ENCODE data around the gene STX7.
A peak's percentile ranks its signal among the peaks of the same experiment; 100 is the strongest.

STX7 gene

DNA sequence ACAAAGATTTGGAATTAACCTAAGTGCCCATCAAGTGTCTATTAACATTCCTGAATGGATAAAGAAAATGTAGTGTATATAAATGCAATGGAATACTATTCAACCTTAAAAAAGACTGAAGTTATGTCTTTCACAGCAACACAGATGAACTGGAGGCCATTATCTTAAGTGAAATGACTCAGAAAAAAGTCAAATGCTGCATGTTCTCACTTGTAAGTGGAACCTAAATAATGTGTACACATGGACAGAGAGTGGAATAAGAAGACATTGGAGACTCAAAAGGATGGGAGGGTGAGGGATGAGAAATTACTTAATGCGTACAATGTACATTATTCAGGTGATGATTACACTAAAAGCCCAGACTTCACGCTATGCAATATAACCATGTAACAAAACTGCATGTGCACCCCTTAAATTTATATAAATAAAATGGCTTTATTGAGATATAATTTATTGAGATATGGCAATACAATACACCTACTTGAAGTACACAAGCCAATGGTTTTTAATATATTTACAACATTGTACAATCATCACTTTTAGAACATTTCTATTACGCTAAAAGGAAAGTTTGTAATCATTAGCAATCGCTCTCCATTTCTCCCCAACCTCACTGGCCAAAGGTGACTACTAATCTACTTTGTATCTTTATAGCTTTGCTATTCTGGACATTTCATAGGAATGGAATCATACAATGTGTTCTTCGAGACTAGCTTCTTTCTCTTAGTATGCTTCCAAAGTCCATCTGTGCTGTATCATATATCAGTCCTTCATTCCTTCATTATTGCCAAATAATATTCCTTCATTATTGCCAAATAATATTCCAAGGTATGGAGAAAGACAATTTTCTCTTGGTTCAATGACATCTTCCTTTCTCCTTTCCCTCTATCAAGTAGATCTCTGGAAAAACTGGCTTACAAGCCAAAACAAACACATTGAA lies 5.8 kb downstream of the STX7 start:
- DNase-seq (ENCODE audit: low spot score) = no peak

GRCh38 chr6:132506461-132506860 lies 6.5 kb downstream of the STX7 start:
- no peak for DNase-seq (ENCODE audit: low spot score)

GRCh38 chr6:132505158-132505557 lies 7.8 kb downstream of the STX7 start:
- DNase-seq (ENCODE audit: low spot score) = no peak

- DNase-seq (ENCODE audit: low spot score) = no peak
These were observed 8.2 kb downstream of the STX7 start for GRCh38 chr6:132504757-132505156.

GRCh38 chr6:132499757-132500156 lies 13.2 kb downstream of the STX7 start:
- no peak for DNase-seq (ENCODE audit: low spot score)

DNA sequence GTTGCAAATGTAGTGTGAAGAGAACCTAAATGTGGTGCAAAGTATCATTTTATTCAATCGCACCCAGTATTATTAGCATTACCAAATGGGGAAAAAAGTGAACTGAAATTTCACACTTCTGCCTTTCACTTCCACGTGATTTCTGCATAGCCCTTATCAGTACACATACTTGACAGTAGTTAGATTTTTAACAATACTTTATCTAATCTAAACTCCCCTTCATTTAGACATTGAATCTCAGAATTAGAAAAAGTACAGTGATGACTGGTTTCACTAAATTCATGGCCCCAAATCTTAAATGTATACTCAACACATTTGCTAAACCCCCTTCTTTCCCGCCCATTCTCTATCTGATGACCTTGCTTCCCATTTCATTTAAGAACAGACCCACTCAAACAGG lies 14.3 kb downstream of the STX7 start:
- DNase-seq (ENCODE audit: low spot score) = no peak

- DNase-seq (ENCODE audit: low spot score) = no peak
These were observed 16.3 kb downstream of the STX7 start for GRCh38 chr6:132496519-132497180.

DNA sequence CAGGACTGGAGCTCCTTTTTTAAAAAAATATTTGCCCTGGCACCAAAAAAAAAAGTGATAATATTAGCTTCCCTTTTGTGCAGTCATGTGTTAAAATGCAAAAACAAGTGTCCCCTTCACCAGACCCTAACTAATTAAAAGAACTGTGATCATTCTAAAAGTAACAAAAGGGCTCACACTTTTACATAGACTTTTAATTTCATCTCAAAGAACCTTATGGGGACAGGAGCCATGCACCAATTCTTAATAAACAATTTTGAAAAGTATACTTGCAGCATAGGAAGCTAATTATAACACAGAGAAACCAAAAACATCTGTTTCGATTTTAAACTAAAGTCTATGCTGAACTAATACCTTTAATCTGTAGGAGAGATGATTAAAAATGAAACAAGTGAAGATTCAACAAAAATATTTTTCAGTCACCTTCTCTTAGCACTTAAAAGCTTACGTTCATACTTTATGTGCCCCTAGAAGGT lies 17.3 kb downstream of the STX7 start:
- DNase-seq (ENCODE audit: low spot score) = no peak

DNA sequence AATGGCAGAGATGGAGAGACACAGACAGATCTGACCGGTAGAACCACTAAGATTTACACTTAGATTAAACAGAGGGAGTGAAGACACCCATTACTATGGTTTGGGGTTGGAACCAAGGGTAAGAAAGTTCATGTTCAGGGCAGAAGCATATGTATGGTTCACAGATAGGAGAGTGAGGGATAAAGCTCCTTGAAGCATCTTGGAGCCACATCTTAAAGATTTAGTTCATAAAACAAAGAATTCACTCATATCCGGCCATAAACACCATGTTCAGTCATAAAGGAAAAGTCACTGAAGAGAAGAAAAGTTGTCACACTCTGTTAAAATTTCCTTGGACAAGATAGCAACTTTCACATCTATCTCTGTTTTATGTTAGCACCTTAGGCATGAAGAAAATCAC lies 18.0 kb downstream of the STX7 start:
- DNase-seq (ENCODE audit: low spot score) = no peak

DNA sequence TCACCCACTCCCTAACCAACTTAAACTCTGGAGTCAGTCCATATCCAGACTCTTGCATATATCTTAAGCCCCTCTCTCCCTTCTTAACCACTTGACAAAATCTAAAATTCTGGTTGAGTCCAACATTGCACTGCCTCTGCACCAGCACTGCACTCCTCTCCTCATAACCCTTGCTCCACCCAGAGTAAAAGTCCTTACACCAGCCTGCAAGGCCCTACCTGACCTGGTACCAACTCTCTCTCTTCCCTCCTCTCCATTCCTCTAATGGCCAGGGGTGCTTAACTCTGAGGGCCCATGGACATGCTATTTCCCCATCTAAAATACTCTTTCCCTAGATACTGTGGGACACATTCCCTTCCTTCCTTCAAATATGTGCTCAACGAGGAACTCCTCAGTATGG lies 21.0 kb downstream of the STX7 start:
- DNase-seq (ENCODE audit: low spot score) = no peak

GRCh38 chr6:132491303-132491702 lies 21.6 kb downstream of the STX7 start:
- peak; percentile 52 for DNase-seq (ENCODE audit: low spot score)

GRCh38 chr6:132490478-132491204 lies 22.3 kb downstream of the STX7 start:
- DNase-seq (ENCODE audit: low spot score) = no peak

GRCh38 chr6:132490024-132490423 lies 22.9 kb downstream of the STX7 start:
- DNase-seq (ENCODE audit: low spot score) = peak; percentile 59

GRCh38 chr6:132489376-132489775 lies 23.5 kb downstream of the STX7 start:
- no peak for DNase-seq (ENCODE audit: low spot score)

DNA sequence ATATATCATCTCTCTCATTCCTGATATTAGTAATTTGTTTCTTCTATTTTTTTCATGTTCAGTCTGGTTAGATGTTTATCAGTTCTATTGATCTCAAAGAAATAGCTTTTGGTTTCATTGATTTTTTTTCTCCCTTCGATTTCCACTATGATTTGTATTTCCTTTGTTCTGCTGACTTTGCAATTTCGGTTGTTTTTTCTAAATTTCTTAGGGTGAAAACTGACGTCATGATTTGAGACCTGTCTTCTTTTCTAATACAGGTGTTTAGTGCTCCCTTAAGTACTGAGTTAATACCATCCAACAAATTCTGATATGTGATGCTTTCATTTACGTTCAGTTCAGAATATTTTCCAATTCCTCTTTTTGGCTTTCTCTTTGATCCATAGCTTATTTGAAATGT lies 25.2 kb downstream of the STX7 start:
- no peak for DNase-seq (ENCODE audit: low spot score)

GRCh38 chr6:132484680-132485018 lies 28.3 kb downstream of the STX7 start:
- DNase-seq (ENCODE audit: low spot score) = no peak

GRCh38 chr6:132483779-132484679 lies 28.9 kb downstream of the STX7 start:
- DNase-seq (ENCODE audit: low spot score) = peak; percentile 74

DNA sequence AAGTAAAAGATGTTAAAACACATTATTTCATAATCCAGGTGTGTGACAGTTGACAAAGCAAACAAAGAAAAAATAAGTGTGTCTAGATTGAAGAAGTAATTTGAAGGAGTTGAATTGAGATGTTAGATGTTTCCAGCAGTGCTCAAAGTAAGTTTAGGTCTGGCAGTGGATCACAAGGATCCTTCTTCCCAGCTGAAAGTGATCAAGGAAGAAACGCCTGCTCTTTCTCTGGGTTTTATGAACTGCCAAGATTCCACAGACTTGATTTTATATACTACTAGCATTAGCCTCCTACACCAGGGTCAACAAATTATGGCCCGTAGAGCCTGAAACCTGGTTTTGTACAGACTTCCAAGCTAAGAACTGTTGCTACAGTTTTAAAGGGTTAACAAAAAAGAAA lies 30.3 kb downstream of the STX7 start:
- DNase-seq (ENCODE audit: low spot score) = no peak

DNA sequence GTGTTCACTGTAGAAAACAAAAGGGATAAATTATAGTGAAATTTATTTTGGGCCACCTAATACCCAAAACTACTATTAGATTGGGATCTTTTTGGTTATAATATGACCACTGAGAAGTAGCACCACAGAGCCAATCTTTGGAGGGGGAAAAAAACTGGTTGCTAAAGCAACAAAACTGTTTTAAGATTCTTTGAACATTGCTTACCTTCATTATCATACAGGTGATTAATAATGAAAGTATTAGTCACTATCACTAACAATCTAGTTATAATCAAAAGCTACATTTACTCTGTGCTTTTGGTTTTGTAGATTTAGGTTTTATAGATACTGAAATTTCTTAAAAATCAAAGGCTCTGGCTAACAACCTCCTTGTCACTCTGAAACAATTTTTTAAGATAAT lies 31.7 kb downstream of the STX7 start:
- no peak for DNase-seq (ENCODE audit: low spot score)

GRCh38 chr6:132479131-132479530 lies 33.8 kb downstream of the STX7 start:
- DNase-seq (ENCODE audit: low spot score) = no peak

GRCh38 chr6:132478674-132479073 lies 34.2 kb downstream of the STX7 start:
- no peak for DNase-seq (ENCODE audit: low spot score)

- DNase-seq (ENCODE audit: low spot score) = no peak
These were observed 34.6 kb downstream of the STX7 start for GRCh38 chr6:132478266-132478665.

All from kidney capillary endothelial cell (primary cell).